Spinal cord (tissue), 10 donors: ENCODE data around the gene IRAG1. TPM values are rescaled to one million over a fixed set of nuclear protein-coding genes. Genes with fewer than 3 reads are reported as not detected.
A peak's percentile ranks its signal among the peaks of the same experiment; 100 is the strongest.

Experiments used
- DNase-seq, 6 donors: peaks; one replicate each; pipeline versions ENCODE4 v3.0.0 to v3.0.0-alpha.2; 2013 to 2015; ENCODE audit warnings: low spot score in 6 of 6, low read depth in 4 of 6
- H3K27ac ChIP-seq: one replicate; pipeline ENCODE4 v1.5.1; 2013; ENCODE audit warnings: low read depth, low read length, control low read depth
- H3K27me3 ChIP-seq: one replicate; pipeline ENCODE4 v1.6.1; 2013; ENCODE audit warnings: low read length; ENCODE audit not compliant: control insufficient read depth, insufficient read depth
- H3K36me3 ChIP-seq: one replicate; pipeline ENCODE4 v1.6.1; 2013; ENCODE audit warnings: low read length; ENCODE audit not compliant: control insufficient read depth, insufficient read depth
- H3K4me1 ChIP-seq: one replicate; pipeline ENCODE4 v1.6.1; 2013; ENCODE audit warnings: low read length; ENCODE audit not compliant: control insufficient read depth, insufficient read depth
- H3K4me3 ChIP-seq: one replicate; pipeline ENCODE4 v1.5.1; 2013; ENCODE audit warnings: low read depth, low read length, control low read depth
- H3K9me3 ChIP-seq: one replicate; pipeline ENCODE4 v1.6.1; 2013; ENCODE audit warnings: low read length; ENCODE audit not compliant: control insufficient read depth, insufficient read depth
- WGBS: methylation state at CpG from one replicate; pipeline ENCODE4 v1.1.5; 2013; ENCODE audit warnings: missing lambda C conversion rate; ENCODE audit not compliant: insufficient coverage; 5-methylcytosine and 5-hydroxymethylcytosine counted together
- polyA plus RNA-seq, 2 donors: library from polyadenylated mRNA; unstranded; fragments of 120-200 nt; gene quantifications; one replicate each; pipeline ENCODE4 v1.2.1, GENCODE V29; 2013; ENCODE audit not compliant: insufficient read length in 2 of 2
- total RNA-seq, 2 donors: library from RNA; depleted of rRNA in 1 of 2; stranded (reverse); fragments of 120-200 nt in 1 of 2; fragments of >200 nt in 1 of 2; gene quantifications; one replicate each; pipeline versions ENCODE4 v1.2.3 to v1.2.4, GENCODE V29; 2013 to 2014
- donor health status: healthy.

IRAG1 gene
- total and polyA plus RNA-seq, 4 donors: 4.2 to 13.8 (median 4.9) TPM

- Histone ChIP-seq H3K9me3 (no peaks in the 10 kb centered on the region), H3K4me3 (no peak overlapping the region), H3K36me3 (no peaks in the 10 kb centered on the region), H3K27ac (no peak overlapping the region), H3K27me3 (no peaks in the 10 kb centered on the region), H3K4me1 (no peaks in the 10 kb centered on the region)
- no peak for DNase-seq
- 96% methylated on average over 2 of the region's 3 CpGs for WGBS
Observed at GRCh38 chr11:10708131-10708530, 14.6 kb upstream of the IRAG1 start.

GRCh38 chr11:10701982-10702381, 8.4 kb upstream of the IRAG1 start:
- DNase-seq: no peak
- no peaks in the 10 kb centered on the region for H3K27me3 ChIP-seq
- H3K27ac ChIP-seq: no peak overlapping the region
- H3K4me3 ChIP-seq: no peak overlapping the region
- no peaks in the 10 kb centered on the region for H3K9me3 ChIP-seq
- WGBS: 93% methylated on average over 2 of the region's 3 CpGs
- H3K4me1 ChIP-seq: no peaks in the 10 kb centered on the region
- H3K36me3 ChIP-seq: no peaks in the 10 kb centered on the region

GRCh38 chr11:10699072-10699471, 5.5 kb upstream of the IRAG1 start:
- Histone ChIP-seq H3K27me3 (no peaks in the 10 kb centered on the region), H3K27ac (no peak overlapping the region), H3K4me3 (no peak overlapping the region), H3K4me1 (no peaks in the 10 kb centered on the region), H3K36me3 (no peaks in the 10 kb centered on the region), H3K9me3 (no peaks in the 10 kb centered on the region)
- 100% methylated on average over 3 of the region's 3 CpGs for WGBS
- no peak for DNase-seq

- Histone ChIP-seq H3K9me3 (no peaks in the 10 kb centered on the region), H3K4me1 (peaks cover 15% of the 10 kb centered on the region), H3K36me3 (no peaks in the 10 kb centered on the region), H3K27me3 (no peaks in the 10 kb centered on the region), H3K27ac (no peak overlapping the region), H3K4me3 (no peak overlapping the region)
- DNase-seq: no peak
- WGBS: 80% methylated on average over 1 of the region's 2 CpGs
Observed at GRCh38 chr11:10697323-10697620, 3.7 kb upstream of the IRAG1 start.

- no peaks in the 10 kb centered on the region for H3K27me3 ChIP-seq
- no peaks in the 10 kb centered on the region for H3K36me3 ChIP-seq
- H3K9me3 ChIP-seq: no peaks in the 10 kb centered on the region
- H3K4me3 ChIP-seq: no peak overlapping the region
- H3K27ac ChIP-seq: no peak overlapping the region
- H3K4me1 ChIP-seq: peaks cover 15% of the 10 kb centered on the region
- DNase-seq: no peak
- 90% methylated on average over 6 of the region's 9 CpGs for WGBS
Observed at GRCh38 chr11:10696468-10697322, 3.1 kb upstream of the IRAG1 start.

- Histone ChIP-seq H3K27me3 (no peaks in the 10 kb centered on the region), H3K9me3 (no peaks in the 10 kb centered on the region), H3K36me3 (no peaks in the 10 kb centered on the region), H3K27ac (no peak overlapping the region), H3K4me1 (peaks cover 15% of the 10 kb centered on the region), H3K4me3 (no peak overlapping the region)
- DNase-seq: no peak
- WGBS: no CpG with 5 or more reads among the region's 3 CpGs
Observed at GRCh38 chr11:10695833-10696232, 2.3 kb upstream of the IRAG1 start.

GRCh38 chr11:10694486-10695239, 1.1 kb upstream of the IRAG1 start:
- Histone ChIP-seq H3K9me3 (no peaks in the 10 kb centered on the region), H3K36me3 (no peaks in the 10 kb centered on the region), H3K4me1 (peaks cover 15% of the 10 kb centered on the region), H3K27me3 (no peaks in the 10 kb centered on the region), H3K27ac (no peak overlapping the region), H3K4me3 (no peak overlapping the region)
- no peak for DNase-seq
- no CpG with 5 or more reads among the region's 4 CpGs for WGBS

- WGBS: 59% methylated on average over 4 of the region's 7 CpGs
- Histone ChIP-seq H3K27ac (peak overlapping the region; percentile 77), H3K36me3 (no peaks in the 10 kb centered on the region), H3K4me1 (peaks cover 15% of the 10 kb centered on the region), H3K9me3 (no peaks in the 10 kb centered on the region), H3K4me3 (peak overlapping the region; percentile 19), H3K27me3 (no peaks in the 10 kb centered on the region)
- DNase-seq: no peak
Observed at GRCh38 chr11:10692531-10693115, 932 bp downstream of the IRAG1 start.

GRCh38 chr11:10688401-10688800, 5.2 kb downstream of the IRAG1 start:
- Histone ChIP-seq H3K9me3 (no peaks in the 10 kb centered on the region), H3K27me3 (no peaks in the 10 kb centered on the region), H3K36me3 (no peaks in the 10 kb centered on the region), H3K27ac (no peak overlapping the region), H3K4me1 (peaks cover 9% of the 10 kb centered on the region), H3K4me3 (no peak overlapping the region)
- no peak for DNase-seq
- WGBS: 100% methylated on average over 1 of the region's 2 CpGs
